GM19238 (cell line): ENCODE results near the gene RASSF4.
A peak's percentile ranks its signal among the peaks of the same experiment; 100 is the strongest.

ENCODE experiments used
- DNase-seq: peaks from one replicate; pipeline ENCODE4 v3.0.0; 2011; ENCODE audit warnings: low spot score; ENCODE audit not compliant: insufficient read length

RASSF4 gene, protein sequence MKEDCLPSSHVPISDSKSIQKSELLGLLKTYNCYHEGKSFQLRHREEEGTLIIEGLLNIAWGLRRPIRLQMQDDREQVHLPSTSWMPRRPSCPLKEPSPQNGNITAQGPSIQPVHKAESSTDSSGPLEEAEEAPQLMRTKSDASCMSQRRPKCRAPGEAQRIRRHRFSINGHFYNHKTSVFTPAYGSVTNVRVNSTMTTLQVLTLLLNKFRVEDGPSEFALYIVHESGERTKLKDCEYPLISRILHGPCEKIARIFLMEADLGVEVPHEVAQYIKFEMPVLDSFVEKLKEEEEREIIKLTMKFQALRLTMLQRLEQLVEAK

GRCh38 chr10:44959247-44960087, at the start of gene RASSF4:
Gene RASSF4, plus strand, starts transcription at chr10:44959802. Its CDS starts 10,401 bp downstream, at chr10:44970203.
- DNase-seq, result peak; percentile 93

- DNase-seq, result no peak
Measured at GRCh38 chr10:44909910-44910309, 49.7 kb upstream of the RASSF4 start.

DNA sequence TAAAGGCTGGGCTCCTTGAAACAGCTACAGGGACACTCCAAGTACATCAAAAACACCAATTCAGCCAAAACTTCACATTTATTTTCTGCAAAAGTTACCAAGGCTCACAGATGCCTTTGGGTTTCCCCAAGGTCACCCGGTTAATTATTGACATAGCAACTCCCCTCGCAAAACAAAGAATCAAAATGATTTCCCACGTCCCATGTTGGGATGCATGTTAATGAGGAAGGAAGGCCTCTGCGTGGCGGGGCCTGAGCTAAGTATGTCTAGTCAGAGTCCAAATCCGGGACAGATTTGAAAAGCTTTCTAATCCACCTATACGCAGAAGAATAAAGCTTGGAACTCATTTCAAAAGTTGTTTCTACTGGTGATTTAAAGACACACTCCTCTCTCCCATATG, 49.0 kb upstream of the RASSF4 start:
- DNase-seq, result no peak

GRCh38 chr10:44911081-44911540, 48.5 kb upstream of the RASSF4 start, which contains the start of gene TMEM72:
Gene TMEM72, plus strand, starts transcription at chr10:44911337. Its CDS starts 176 bp downstream, at chr10:44911513.
- no peak for DNase-seq

- no peak for DNase-seq
Measured at GRCh38 chr10:44911951-44912350, 47.7 kb upstream of the RASSF4 start.

GRCh38 chr10:44913350-44914081, 46.1 kb upstream of the RASSF4 start:
- peak; percentile 21 for DNase-seq

DNA sequence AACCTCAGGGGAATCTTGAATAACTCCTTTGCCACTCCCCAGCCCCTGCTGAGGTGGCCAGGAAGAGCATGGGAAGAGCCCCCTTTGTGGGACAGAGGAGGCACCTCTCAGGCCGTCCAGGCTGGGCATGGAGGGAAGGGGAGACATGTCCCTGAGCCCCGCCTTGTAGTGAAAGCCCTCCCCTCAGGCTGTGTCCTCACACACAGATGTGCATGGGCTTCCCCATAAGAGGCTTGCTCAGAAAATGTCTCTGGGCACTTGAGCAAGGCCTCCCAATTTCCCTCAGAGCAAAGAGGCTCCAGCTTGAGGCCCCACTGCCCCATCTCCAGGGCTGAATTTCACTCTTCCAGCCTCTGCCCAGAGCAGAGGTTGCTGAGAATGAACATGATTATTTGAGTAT, 44.7 kb upstream of the RASSF4 start:
- no peak for DNase-seq

GRCh38 chr10:44916429-44916828, 43.2 kb upstream of the RASSF4 start:
- no peak for DNase-seq

DNA sequence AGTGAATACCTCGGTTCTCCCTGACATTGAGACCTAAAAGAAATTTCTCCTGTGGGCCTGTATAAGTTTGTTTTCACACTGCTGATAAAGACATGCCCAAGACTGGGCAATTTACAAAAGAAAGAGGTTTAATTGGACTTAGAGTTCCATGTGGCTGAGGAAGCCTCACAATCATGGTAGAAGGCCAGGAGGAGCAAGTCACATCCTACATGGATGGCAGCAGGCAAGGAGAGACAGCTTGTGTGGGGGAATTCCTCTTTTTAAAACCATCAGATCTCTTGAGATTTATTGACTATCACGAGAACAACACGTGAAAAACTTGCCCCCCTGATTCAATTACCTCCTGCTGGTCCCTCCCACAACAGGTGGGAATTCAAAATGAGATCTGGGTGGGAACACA, 41.8 kb upstream of the RASSF4 start:
- DNase-seq, result no peak

GRCh38 chr10:44920252-44920651, 39.4 kb upstream of the RASSF4 start:
- DNase-seq, result no peak

DNA sequence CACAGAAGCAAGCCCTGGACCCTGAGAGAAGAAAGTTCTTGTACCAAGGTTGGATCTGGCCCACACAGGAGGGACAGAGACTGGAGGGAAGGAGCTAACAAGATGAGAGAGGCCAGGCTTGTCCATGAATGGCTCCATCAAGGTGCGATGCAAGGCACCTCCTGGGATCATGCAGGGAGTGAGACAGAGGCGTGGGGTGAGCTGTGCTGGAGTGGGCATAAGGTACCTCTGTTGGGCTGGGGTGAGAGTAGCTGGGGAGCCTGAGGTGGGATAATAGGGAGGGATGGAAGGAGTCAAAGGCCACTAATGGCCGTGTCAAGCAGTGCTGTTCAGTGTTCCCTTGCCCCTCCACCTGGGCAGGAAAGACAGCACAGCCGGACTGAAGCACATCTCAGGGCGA, 38.5 kb upstream of the RASSF4 start:
- no peak for DNase-seq

DNA sequence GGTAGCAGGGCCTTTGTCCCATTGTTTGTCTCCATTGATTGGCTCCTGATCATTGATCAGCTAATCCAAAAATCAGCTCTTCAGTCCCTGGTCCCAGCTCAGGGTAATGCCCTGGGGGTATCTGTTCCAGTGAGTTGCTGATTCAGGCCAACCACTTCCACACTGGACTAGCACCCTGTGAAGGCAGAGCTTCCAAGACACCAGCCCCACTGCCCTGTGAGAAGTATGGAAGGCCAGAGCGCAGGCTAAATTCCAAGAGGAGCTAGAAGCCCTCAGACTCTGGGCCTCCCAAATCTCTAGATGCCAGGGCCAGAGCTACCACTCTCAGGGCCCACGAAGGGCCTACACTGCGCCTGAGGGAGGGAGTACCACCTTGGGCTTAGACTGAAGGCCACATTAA, 38.1 kb upstream of the RASSF4 start:
- no peak for DNase-seq

DNA sequence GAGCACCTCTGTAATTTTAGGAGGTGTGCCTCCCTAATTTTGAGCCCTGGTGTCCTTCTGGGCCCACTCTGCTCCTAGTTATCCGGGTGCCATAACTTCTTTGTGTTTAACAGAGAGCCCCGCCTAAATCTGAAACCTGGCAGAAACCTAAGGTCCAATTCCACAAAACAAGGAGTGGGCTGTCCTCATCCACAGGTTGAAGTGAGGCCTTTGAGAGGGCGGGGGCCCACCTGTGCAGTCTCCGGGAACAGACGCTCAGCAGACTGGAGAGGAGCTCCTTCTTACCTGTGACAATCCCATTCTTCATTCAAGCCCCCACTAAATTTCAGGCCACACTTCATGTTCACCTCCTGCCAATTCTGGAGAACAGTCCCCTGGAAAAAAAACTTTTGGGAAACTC, 37.6 kb upstream of the RASSF4 start:
- DNase-seq, result no peak

DNA sequence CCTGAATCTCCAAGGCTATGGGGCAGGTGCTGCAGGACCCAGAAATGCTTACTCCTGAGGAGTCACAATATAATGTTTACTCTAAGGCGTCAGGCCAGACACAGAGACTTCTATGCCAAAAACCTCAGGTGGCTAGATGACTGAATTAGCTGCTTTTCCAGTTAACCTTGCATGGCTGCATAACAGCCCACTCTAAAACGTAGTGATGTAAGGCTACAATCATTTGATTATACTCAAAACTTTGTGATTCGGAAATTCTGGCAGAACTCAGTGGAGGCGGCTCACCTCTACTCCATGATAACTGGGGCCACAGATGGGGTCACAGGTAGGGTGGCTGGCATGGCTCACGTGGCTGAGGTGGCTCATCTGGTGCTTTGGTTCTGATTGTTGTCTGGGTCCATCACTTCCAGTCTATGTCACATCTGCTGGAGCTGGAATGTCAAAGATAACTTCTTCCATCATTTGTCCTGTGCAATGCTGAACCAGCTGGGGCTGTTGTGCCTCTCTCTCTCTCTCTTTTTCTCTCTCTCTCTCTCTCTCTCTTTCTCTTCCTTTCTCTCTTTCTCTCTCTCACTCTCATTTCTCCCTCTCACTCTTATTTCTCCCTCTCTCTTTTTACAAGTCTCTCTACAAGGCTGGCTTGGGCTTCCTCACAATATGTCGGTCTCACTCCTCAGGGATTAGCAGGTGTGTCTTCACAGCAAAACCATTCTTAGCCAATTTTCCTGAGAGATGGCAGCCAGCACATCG, 36.6 kb upstream of the RASSF4 start:
- no peak for DNase-seq

DNA sequence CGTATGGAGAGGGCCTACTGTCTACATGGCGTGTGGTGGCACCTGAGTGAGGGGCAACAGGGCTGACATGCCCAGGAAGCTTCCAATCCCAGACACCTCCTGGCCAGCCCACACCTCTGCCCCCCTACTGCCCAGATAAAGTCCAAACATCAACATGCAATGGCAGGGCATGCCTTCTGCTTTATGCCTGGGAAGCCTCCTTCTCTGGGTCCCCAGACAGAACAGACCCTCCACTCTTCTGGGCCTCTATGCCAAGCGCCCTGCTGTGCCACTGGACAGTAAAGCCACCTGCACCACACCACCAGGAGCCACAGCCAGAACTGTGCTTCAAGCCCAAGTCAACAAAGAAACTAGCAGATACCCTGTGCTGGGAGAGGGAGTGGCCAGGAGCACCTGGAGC, 36.0 kb upstream of the RASSF4 start:
- no peak for DNase-seq

DNA sequence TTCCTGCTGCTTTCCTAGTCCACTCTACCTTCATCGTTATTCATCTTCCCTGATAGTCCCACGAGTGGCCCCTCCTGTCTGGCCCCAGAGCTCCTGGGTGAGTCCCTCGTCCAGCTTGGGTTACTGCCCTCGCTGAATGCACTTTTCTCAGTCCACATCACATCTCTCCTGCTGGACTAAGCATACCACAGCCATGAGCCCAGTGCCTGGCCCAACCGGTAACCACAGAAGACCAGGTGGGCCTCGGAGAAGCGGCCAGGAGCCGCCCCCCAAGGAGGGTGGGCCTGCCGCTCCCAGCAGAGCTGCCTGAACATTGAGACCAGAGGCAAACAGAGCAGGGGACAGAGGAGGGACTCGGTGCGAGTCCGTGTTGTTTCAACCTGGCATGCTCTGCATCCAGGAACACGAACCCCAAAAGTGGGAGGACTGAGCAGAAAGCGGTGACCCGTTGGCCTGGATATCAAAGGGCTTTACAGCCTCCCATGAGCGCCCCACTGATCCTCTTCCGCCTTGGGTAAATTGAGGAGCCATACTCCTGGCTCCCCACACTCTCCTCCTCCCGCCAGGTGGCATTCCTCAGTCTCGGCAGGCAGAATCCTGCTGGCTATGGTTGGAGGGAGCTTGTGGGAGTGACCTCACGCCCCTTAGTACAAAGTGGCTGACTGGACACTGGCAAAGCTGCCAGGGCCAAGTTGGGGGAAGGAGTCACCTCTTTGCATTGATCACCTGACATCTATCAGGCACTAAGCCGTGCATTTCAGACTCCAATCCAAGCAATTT, 35.2 kb upstream of the RASSF4 start:
- no peak for DNase-seq

DNA sequence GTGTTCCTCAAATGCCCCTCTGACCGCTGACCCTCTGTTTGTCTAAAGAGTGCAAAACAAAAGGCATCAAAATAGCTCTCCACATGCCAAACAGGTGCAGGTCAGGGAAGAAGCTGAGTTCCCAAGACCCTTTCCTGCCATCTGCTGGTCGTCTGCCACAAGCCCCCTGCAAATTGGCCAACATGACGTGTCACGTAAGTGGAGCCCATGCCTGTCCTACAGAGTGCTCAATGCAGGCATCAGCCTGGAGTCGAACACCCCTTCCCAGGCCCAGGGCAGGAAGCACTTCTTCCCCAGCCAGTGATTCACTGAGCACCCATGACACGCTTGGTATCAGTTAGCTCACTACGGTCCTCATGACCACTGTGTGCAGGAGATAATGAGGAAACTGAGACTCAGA, 34.4 kb upstream of the RASSF4 start:
- no peak for DNase-seq

- DNase-seq, result no peak
Measured at GRCh38 chr10:44925811-44926750, 33.5 kb upstream of the RASSF4 start.

GRCh38 chr10:44926751-44927351, 32.8 kb upstream of the RASSF4 start:
- no peak for DNase-seq
